Measurements from ENCODE around the gene BABAM2.

The BABAM2 gene

DNA sequence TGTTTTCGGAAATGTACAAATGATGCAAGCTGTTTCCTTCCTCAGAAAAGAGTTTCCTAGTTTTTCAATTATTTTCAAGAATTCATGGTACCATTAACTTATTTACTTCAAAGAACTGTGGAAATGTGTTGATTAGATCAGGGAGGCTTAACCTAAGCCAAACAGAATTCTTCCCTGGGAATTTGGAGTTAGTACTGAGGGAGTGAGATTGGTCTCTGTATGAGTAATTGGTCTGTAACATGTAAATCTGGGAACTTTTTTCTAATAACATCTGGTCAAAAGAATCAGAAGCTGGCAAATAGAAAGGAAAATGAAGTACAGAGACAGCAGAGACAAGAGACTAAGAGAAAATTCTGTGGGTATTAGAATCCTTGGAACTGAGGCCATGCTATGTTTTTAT lies 145.8 kb downstream of the BABAM2 start:
- H3K4me3 ChIP-seq (ENCODE audit: low read depth, low read length), result no peak overlapping the region
- CTCF ChIA-PET, result interaction anchor here (1.2 kb wide), 1 partner anchor 9 kb away, joined by 3 read pairs; no protein-coding TSS in a partner anchor
- TF ChIP-seq ZNF112 (tag by site-specific recombination; IDR thresholded peaks at IDR 0.05), result no peak

DNA sequence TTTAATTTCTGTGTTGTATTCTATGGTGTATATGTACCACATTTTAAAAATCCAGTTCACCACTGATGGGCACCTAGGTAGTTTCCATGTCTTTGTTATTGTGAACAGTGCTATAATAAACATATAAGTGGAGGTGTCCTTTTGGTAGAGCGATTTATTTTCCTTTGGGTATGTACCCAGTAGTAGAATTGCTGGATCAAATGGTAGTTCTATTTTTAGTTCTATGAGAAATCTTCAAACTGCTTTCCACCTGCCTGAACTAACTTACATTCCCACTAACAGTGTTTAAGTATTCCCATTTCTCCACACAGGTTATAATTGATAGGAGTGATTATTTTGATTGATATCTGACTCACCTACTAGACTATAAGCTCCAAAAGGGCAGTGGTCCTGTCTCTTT lies 148.2 kb downstream of the BABAM2 start:
- Histone ChIP-seq H3K4me3 (ENCODE audit: low read depth, low read length) (no peak overlapping the region), H3K27ac (ENCODE audit: extremely low read depth, low read depth, low read length) (no peak overlapping the region), H3K9me3 (ENCODE audit: control insufficient read depth, insufficient read depth, low read depth, low read length) (no peaks in the 10 kb centered on the region), H3K36me3 (ENCODE audit: control insufficient read depth in 2 of 2, insufficient read depth in 1 of 2, low read length in 2 of 2) (no peaks in the 10 kb centered on the region), H3K4me1 (ENCODE audit: control insufficient read depth, insufficient read depth, low read length) (no peaks in the 10 kb centered on the region)
- ChIA-PET POLR2A (no interaction called here), CTCF (no interaction called here)
- TF ChIP-seq, protein P1, sequence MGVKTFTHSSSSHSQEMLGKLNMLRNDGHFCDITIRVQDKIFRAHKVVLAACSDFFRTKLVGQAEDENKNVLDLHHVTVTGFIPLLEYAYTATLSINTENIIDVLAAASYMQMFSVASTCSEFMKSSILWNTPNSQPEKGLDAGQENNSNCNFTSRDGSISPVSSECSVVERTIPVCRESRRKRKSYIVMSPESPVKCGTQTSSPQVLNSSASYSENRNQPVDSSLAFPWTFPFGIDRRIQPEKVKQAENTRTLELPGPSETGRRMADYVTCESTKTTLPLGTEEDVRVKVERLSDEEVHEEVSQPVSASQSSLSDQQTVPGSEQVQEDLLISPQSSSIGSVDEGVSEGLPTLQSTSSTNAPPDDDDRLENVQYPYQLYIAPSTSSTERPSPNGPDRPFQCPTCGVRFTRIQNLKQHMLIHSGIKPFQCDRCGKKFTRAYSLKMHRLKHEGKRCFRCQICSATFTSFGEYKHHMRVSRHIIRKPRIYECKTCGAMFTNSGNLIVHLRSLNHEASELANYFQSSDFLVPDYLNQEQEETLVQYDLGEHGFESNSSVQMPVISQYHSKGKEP (tag by site-specific recombination; IDR thresholded peaks at IDR 0.05), result no peak
- no peak for TF ChIP-seq ZFP69B (tag by site-specific recombination; IDR thresholded peaks at IDR 0.05)
- TF ChIP-seq GLI2 (tag by site-specific recombination; IDR thresholded peaks at IDR 0.05; ENCODE audit: borderline replicate concordance, low read depth), result no peak
- no peak for TF ChIP-seq ZNF2 (tag by site-specific recombination; IDR thresholded peaks at IDR 0.05)
- peak; percentile 48; the same call in 1 of the 2 replicates for TF ChIP-seq ZNF133 (tag by site-specific recombination; IDR thresholded peaks at IDR 0.05)

More for the DNA sequence above, 145.8 kb downstream of the BABAM2 start:
- Histone ChIP-seq H3K27ac (ENCODE audit: extremely low read depth, low read depth, low read length) (no peak overlapping the region), H3K36me3 (ENCODE audit: control insufficient read depth in 2 of 2, insufficient read depth in 1 of 2, low read length in 2 of 2) (no peaks in the 10 kb centered on the region), H3K4me1 (ENCODE audit: control insufficient read depth, insufficient read depth, low read length) (no peaks in the 10 kb centered on the region), H3K9me3 (ENCODE audit: control insufficient read depth, insufficient read depth, low read depth, low read length) (no peaks in the 10 kb centered on the region)
- POLR2A ChIA-PET, result no interaction called here

DNA sequence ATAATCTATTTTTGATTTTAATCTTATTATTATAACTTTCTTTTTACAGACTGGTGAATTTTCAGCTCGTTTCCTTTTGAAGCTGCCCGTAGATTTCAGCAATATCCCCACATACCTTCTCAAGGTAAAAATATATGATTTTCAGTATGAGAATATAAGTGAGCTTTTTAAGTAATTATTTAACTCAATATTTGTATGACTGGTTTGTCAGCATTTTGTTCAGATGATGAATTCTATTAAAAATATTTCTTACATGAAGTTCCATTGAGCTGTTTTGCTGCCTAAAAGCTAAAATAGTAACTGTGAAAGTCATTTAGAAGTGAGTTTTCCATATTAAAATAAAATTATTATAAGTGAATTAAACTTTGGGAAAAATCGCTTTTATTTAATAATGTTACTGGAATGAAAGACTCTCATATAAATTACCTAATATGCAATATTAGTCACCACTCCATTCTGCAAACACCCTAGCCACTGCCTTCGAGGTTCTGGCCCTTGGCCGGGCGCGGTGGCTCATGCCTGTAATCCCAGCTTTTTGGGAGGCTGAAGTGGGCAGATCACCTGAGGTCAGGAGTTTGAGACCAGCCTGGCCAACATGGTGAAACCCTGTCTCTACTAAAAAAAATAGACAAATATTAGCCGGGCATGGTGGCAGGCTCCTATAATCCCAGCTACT lies 155.3 kb downstream of the BABAM2 start:
- Histone ChIP-seq H3K27ac (ENCODE audit: extremely low read depth, low read depth, low read length) (no peak overlapping the region), H3K9me3 (ENCODE audit: control insufficient read depth, insufficient read depth, low read depth, low read length) (no peaks in the 10 kb centered on the region), H3K4me1 (ENCODE audit: control insufficient read depth, insufficient read depth, low read length) (no peaks in the 10 kb centered on the region), H3K36me3 (ENCODE audit: control insufficient read depth in 2 of 2, insufficient read depth in 1 of 2, low read length in 2 of 2) (no peaks in the 10 kb centered on the region; a peak in 1 of 3 replicates), H3K4me3 (ENCODE audit: low read depth, low read length) (no peak overlapping the region)
- ChIA-PET POLR2A (no interaction called here), CTCF (interaction anchor here (0.6 to 1.7 kb wide), 2 partner anchors 12 to 362 kb away, joined by 3 to 4 read pairs; no protein-coding TSS in a partner anchor)
- TF ChIP-seq ZNF433 (tag by site-specific recombination; IDR thresholded peaks at IDR 0.05; ENCODE audit: low read depth) (no peak), ZNF707 (tag by site-specific recombination; IDR thresholded peaks at IDR 0.05) (no peak), ZBTB48 (tag by site-specific recombination; IDR thresholded peaks at IDR 0.05) (no peak), ZXDB (tag by site-specific recombination; IDR thresholded peaks at IDR 0.05) (no peak), ZNF549 (tag by site-specific recombination; IDR thresholded peaks at IDR 0.05) (no peak), ZNF48 (tag by site-specific recombination; IDR thresholded peaks at IDR 0.05) (no peak), ZNF16 (tag by site-specific recombination; IDR thresholded peaks at IDR 0.05; ENCODE audit: low read depth) (no peak), OVOL3 (tag by site-specific recombination; IDR thresholded peaks at IDR 0.05) (no peak), ZNF311 (tag by site-specific recombination; IDR thresholded peaks at IDR 0.05; ENCODE audit: borderline replicate concordance) (no peak), ZNF621 (tag by site-specific recombination; IDR thresholded peaks at IDR 0.05) (no peak), ZNF169 (tag by site-specific recombination; IDR thresholded peaks at IDR 0.05) (no peak)
- TF ChIP-seq, protein P2, sequence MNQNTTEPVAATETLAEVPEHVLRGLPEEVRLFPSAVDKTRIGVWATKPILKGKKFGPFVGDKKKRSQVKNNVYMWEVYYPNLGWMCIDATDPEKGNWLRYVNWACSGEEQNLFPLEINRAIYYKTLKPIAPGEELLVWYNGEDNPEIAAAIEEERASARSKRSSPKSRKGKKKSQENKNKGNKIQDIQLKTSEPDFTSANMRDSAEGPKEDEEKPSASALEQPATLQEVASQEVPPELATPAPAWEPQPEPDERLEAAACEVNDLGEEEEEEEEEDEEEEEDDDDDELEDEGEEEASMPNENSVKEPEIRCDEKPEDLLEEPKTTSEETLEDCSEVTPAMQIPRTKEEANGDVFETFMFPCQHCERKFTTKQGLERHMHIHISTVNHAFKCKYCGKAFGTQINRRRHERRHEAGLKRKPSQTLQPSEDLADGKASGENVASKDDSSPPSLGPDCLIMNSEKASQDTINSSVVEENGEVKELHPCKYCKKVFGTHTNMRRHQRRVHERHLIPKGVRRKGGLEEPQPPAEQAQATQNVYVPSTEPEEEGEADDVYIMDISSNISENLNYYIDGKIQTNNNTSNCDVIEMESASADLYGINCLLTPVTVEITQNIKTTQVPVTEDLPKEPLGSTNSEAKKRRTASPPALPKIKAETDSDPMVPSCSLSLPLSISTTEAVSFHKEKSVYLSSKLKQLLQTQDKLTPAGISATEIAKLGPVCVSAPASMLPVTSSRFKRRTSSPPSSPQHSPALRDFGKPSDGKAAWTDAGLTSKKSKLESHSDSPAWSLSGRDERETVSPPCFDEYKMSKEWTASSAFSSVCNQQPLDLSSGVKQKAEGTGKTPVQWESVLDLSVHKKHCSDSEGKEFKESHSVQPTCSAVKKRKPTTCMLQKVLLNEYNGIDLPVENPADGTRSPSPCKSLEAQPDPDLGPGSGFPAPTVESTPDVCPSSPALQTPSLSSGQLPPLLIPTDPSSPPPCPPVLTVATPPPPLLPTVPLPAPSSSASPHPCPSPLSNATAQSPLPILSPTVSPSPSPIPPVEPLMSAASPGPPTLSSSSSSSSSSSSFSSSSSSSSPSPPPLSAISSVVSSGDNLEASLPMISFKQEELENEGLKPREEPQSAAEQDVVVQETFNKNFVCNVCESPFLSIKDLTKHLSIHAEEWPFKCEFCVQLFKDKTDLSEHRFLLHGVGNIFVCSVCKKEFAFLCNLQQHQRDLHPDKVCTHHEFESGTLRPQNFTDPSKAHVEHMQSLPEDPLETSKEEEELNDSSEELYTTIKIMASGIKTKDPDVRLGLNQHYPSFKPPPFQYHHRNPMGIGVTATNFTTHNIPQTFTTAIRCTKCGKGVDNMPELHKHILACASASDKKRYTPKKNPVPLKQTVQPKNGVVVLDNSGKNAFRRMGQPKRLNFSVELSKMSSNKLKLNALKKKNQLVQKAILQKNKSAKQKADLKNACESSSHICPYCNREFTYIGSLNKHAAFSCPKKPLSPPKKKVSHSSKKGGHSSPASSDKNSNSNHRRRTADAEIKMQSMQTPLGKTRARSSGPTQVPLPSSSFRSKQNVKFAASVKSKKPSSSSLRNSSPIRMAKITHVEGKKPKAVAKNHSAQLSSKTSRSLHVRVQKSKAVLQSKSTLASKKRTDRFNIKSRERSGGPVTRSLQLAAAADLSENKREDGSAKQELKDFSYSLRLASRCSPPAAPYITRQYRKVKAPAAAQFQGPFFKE (tag by site-specific recombination; IDR thresholded peaks at IDR 0.05; ENCODE audit: borderline replicate concordance), result no peak
- TF ChIP-seq, protein P3, sequence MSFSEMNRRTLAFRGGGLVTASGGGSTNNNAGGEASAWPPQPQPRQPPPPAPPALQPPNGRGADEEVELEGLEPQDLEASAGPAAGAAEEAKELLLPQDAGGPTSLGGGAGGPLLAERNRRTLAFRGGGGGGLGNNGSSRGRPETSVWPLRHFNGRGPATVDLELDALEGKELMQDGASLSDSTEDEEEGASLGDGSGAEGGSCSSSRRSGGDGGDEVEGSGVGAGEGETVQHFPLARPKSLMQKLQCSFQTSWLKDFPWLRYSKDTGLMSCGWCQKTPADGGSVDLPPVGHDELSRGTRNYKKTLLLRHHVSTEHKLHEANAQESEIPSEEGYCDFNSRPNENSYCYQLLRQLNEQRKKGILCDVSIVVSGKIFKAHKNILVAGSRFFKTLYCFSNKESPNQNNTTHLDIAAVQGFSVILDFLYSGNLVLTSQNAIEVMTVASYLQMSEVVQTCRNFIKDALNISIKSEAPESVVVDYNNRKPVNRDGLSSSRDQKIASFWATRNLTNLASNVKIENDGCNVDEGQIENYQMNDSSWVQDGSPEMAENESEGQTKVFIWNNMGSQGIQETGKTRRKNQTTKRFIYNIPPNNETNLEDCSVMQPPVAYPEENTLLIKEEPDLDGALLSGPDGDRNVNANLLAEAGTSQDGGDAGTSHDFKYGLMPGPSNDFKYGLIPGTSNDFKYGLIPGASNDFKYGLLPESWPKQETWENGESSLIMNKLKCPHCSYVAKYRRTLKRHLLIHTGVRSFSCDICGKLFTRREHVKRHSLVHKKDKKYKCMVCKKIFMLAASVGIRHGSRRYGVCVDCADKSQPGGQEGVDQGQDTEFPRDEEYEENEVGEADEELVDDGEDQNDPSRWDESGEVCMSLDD (tag by site-specific recombination; IDR thresholded peaks at IDR 0.05), result no peak
- TF ChIP-seq, protein P4, sequence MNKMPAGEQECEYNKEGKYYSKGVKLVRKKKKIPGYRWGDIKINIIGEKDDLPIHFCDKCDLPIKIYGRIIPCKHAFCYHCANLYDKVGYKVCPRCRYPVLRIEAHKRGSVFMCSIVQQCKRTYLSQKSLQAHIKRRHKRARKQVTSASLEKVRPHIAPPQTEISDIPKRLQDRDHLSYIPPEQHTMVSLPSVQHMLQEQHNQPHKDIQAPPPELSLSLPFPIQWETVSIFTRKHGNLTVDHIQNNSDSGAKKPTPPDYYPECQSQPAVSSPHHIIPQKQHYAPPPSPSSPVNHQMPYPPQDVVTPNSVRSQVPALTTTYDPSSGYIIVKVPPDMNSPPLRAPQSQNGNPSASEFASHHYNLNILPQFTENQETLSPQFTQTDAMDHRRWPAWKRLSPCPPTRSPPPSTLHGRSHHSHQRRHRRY (tag by site-specific recombination; IDR thresholded peaks at IDR 0.05), result no peak
